SK-N-MC (cell line): ENCODE data around the gene PSMD1.
A peak's percentile ranks its signal among the peaks of the same experiment; 100 is the strongest.

Source experiments
- DNase-seq: peaks from one replicate; pipeline ENCODE4 v3.0.0-alpha.2; 2011; ENCODE audit warnings: low read depth, low spot score
- H3K27ac ChIP-seq: fragments of 200-600 bp; sonication (generic); 2 replicates; pipeline ENCODE4 v1.5.1; 2016; ENCODE audit warnings: mixed run types
- H3K36me3 ChIP-seq: fragments of 200-600 bp; sonication (generic); 2 replicates; pipeline ENCODE4 v1.6.1; 2017; ENCODE audit warnings: antibody characterized with exemption, low read length, mixed read lengths; ENCODE audit not compliant: insufficient read depth
- H3K4me3 ChIP-seq: fragments of 200-600 bp; sonication (generic); 2 replicates; pipeline ENCODE4 v1.5.1; 2016
- H3K9ac ChIP-seq: fragments of 200-600 bp; sonication (generic); 2 replicates; pipeline ENCODE4 v1.8.0; 2017; ENCODE audit warnings: mixed run types, mixed read lengths; ENCODE audit not compliant: insufficient read length
- H3K9me3 ChIP-seq: fragments of 200-600 bp; sonication (generic); 2 replicates; pipeline ENCODE4 v1.6.1; 2017; ENCODE audit warnings: low read depth, mild to moderate bottlenecking, antibody characterized with exemption, low read length, moderate library complexity, mixed read lengths
- EZH2 ChIP-seq: fragments of 200-600 bp; sonication (generic); IDR thresholded peaks from one replicate; pipeline ENCODE4 v1.6.1; 2017; ENCODE audit warnings: antibody characterized with exemption
- FOXP2 ChIP-seq: optimal IDR thresholded peaks from 2 replicates; pipeline ENCODE3; 2011; ENCODE audit warnings: mild to moderate bottlenecking, moderate library complexity; ENCODE audit not compliant: insufficient read depth; ENCODE audit errors: extremely low read length, control extremely low read depth
- POLR2AphosphoS5 ChIP-seq: IDR thresholded peaks from 2 replicates; pipeline ENCODE4 v1.6.1; 2012; ENCODE audit warnings: mild to moderate bottlenecking, low read depth, low read length, borderline replicate concordance

The PSMD1 gene

DNA sequence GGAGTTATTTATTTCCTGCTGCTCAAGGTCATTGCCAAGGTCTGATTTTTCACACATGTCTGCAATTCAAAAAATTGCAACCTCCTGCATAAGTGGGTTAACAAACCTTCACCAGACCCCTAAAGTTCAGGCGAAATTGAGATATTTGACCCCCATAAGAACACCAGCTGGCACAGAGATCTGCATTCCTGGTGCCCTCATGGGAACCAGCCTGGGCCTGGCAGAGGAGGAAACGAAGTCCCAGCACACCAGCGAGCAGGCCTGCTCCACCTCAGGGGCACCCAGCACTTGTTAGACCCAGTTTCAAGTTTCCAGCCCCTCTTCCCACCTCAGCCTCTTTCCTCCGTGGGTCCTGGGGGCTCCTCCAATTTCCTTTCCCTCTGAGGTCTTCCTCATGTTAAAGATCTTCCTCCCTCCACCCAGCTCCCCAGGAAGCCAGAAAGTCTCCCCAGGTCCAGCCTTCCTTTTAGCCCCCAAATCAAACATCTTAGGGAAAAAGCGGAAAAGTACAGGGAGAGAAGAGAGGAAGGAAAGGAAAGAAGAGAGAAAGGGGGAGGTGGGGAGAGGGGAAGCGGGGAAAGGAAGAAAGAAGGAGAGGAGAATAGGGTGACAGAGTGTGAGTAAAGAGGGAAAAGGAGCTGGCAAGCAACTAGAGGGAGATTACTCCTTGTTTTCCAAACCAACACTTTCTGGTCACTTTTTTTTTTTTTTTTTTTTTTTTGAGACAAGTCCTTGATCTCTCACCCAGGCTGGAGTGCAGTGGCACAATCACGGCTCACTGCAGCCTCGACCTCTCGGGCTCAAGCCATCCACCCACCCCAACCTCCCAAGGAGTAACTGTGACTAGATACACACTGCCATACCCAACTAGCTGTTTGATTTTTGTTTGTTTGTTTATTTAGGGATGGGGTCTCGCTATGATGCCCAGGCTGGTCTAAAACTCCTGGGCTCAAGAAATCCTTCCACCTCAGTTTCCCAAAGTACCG lies 23.2 kb upstream of the PSMD1 start:
- DNase-seq, result no peak
- H3K9ac ChIP-seq, result no peak overlapping the region
- no peak overlapping the region for H3K27ac ChIP-seq
- TF ChIP-seq POLR2AphosphoS5 (no peak), FOXP2 (no peak), EZH2 (no peak)
- no peaks in the 10 kb centered on the region for H3K36me3 ChIP-seq
- no peaks in the 10 kb centered on the region for H3K9me3 ChIP-seq
- no peak overlapping the region for H3K4me3 ChIP-seq

DNA sequence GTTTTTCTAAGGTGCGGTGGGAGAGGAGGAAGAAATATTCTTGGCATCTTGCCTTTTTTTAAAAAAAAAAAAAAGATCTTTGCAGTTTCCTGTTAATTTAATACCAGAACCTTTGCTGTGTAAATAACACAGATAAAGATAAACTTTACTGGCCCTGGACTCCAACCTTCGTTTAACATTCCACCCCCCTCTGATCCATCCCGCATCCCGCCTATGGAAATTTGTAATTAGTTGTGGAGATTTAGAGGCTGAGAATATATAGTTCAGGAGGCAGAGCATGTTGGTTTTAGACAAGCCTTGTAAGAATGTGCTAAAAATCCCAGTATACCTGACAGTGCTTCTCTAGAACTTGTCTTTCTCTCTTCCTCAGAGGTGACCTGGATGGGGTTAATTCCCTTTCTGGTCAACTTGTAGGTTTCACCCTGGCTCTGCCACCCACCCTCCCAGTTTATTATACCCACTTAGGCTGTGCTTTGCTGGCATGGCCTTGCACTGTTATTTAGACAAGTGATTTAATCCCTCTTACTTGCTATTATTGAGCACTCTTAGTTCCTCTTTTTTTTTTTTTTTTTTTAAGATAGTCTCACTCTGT lies 22.3 kb upstream of the PSMD1 start:
- H3K36me3 ChIP-seq, result no peaks in the 10 kb centered on the region
- no peak overlapping the region for H3K9ac ChIP-seq
- H3K9me3 ChIP-seq, result no peaks in the 10 kb centered on the region
- no peak overlapping the region for H3K27ac ChIP-seq
- TF ChIP-seq FOXP2 (no peak), EZH2 (no peak), POLR2AphosphoS5 (no peak)
- DNase-seq, result no peak
- no peak overlapping the region for H3K4me3 ChIP-seq

GRCh38 chr2:231036131-231036530 lies 20.5 kb upstream of the PSMD1 start:
- no peak for TF ChIP-seq POLR2AphosphoS5
- TF ChIP-seq EZH2, result peak; percentile 35
- Histone ChIP-seq H3K4me3 (no peak overlapping the region), H3K36me3 (no peaks in the 10 kb centered on the region), H3K27ac (no peak overlapping the region), H3K9me3 (no peaks in the 10 kb centered on the region), H3K9ac (no peak overlapping the region)
- DNase-seq, result no peak

- Histone ChIP-seq H3K9me3 (no peaks in the 10 kb centered on the region), H3K27ac (no peak overlapping the region), H3K9ac (no peak overlapping the region), H3K4me3 (no peak overlapping the region), H3K36me3 (no peaks in the 10 kb centered on the region)
- no peak for DNase-seq
- TF ChIP-seq POLR2AphosphoS5, result no peak
- TF ChIP-seq EZH2, result no peak
- no peak for TF ChIP-seq FOXP2
Measured at GRCh38 chr2:231036578-231037106, 20.0 kb upstream of the PSMD1 start.

- Histone ChIP-seq H3K9ac (no peak within 1 kb of the TSS), H3K27ac (no peak within 1 kb of the TSS)
- DNase-seq, result no peak
Measured at GRCh38 chr2:231037202-231037730, 19.4 kb upstream of the PSMD1 start, which contains the start of gene C2orf72. Gene C2orf72 (plus strand): TSS chr2:231037523. CDS start chr2:231037566, 43 bp downstream.

DNA sequence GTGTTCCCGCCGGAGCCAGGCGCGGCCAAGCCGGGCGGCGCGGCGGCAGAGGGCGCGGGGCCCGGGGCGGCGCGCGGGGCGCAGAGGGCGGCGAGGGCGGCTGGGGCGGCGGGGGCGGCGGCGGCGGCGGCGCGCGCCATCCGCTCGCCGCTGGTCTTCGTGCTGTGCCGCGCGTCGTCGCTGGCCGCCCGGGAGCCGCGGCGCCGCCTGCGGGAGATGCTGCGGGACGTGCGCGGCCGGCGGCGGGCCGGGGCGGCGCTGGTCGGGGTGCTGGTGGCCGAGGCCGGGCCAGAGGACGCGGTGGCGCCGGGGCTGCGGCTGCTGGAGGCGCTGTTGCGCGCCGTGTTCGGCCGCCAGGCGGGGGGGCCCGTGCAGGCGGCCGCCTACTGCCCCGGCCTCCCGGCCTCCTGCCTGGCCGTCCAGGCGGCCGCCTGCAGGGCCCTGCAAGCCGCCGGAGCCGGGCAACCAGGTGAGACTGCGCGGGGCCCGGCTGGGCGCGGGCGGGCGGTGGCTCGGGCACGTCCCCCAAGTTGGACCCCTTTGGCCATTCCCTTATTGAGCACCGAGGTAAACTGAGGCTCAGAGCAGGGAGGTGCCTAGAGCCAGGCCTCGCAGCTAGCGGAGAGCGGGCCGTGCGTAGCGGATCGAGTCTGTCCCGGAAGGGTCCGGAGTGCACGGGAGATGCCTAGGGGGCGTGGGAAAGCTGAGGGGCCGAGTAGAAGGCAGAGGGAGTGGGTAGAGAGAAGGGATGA lies 18.8 kb upstream of the PSMD1 start:
- Histone ChIP-seq H3K4me3 (no peak overlapping the region), H3K9me3 (no peaks in the 10 kb centered on the region), H3K9ac (no peak overlapping the region), H3K27ac (no peak overlapping the region), H3K36me3 (no peaks in the 10 kb centered on the region)
- no peak for DNase-seq
- TF ChIP-seq POLR2AphosphoS5 (no peak), FOXP2 (no peak), EZH2 (no peak)

More at GRCh38 chr2:231037202-231037730, 19.4 kb upstream of the PSMD1 start, which contains the start of gene C2orf72:
- H3K4me3 ChIP-seq, result peak within 1 kb of the TSS; percentile 40; the same call in 1 of the 2 replicates
- no peaks in the 10 kb centered on the region for H3K9me3 ChIP-seq
- TF ChIP-seq POLR2AphosphoS5, result no peak
- no peaks in the 10 kb centered on the region for H3K36me3 ChIP-seq

GRCh38 chr2:231038483-231039293 lies 18.0 kb upstream of the PSMD1 start:
- Histone ChIP-seq H3K27ac (no peak overlapping the region), H3K4me3 (no peak overlapping the region), H3K9me3 (no peaks in the 10 kb centered on the region), H3K9ac (no peak overlapping the region), H3K36me3 (no peaks in the 10 kb centered on the region)
- DNase-seq, result no peak
- TF ChIP-seq EZH2 (no peak), POLR2AphosphoS5 (no peak), FOXP2 (no peak)
